Esophagus muscularis mucosa (tissue), 4 donors: ENCODE results near the gene KDM1A.

Source experiments
- CTCF ChIP-seq, 3 experiments: fragments of 200-600 bp in 2 of 3; fragments of 450-650 bp in 1 of 3; sonication (generic) in 2 of 3; IDR thresholded peaks; one replicate each; pipeline ENCODE4 v1.5.1; 2017 to 2019; ENCODE audit warnings: antibody characterized with exemption in 3 of 3, mild to moderate bottlenecking in 2 of 3, moderate library complexity in 1 of 3
- EP300 ChIP-seq: sonication (generic); formaldehyde crosslinking; IDR thresholded peaks from one replicate; pipeline ENCODE4 v1.6.1; 2017; ENCODE audit warnings: antibody characterized with exemption
- POLR2A ChIP-seq: fragments of 450-650 bp; IDR thresholded peaks from one replicate; pipeline ENCODE4 v1.6.1; 2017; ENCODE audit warnings: antibody characterized with exemption, moderate library complexity, mild to moderate bottlenecking, low read depth
- POLR2AphosphoS5 ChIP-seq, 2 donors: sonication (generic); formaldehyde crosslinking; IDR thresholded peaks; one replicate each; pipeline ENCODE4 v1.6.1; 2017; ENCODE audit warnings: antibody characterized with exemption in 2 of 2

- no peak for TF ChIP-seq CTCF (IDR thresholded peaks at IDR 0.05)
- no peak for TF ChIP-seq POLR2A
- TF ChIP-seq POLR2AphosphoS5 (IDR thresholded peaks at IDR 0.05), result no peak
- no peak for TF ChIP-seq EP300
These were observed 95.3 kb downstream of the KDM1A start for GRCh38 chr1:23114424-23115079.
